ENCODE measurements around the gene FOXN3.

The FOXN3 gene

GRCh38 chr14:89359477-89360222, 57.4 kb downstream of the FOXN3 start:
- DNase-seq (ENCODE audit: low spot score), result no peak

DNA sequence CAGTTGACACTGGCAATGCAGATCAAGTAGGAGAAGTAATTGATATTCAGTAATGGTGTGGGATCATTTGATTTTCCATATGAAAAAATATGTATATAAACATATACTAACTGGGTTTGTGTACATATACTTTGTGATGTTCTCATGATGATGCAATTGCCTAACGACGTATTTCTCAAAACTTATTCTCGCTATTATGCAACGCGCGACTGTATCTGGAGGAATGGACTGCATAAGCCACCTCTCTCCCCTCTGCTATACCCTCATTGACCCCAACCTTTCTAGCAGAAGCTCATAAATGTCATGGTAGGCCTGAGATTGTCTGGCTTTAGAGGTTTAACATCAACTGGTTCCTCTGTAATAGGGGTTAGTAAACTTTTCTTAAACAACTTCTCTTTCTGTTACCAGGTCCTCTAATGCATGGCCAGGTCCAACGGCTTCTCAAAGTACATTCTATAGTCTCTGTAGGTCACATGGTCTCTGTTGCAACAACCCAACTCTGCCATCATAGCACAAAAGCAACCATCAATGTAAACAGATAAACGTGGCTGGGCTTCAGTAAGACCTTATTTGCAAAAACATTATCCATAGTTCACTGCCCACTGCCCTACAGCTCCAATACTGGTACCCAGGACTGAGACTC, 59.3 kb downstream of the FOXN3 start:
- no peak for DNase-seq (ENCODE audit: low spot score)

DNA sequence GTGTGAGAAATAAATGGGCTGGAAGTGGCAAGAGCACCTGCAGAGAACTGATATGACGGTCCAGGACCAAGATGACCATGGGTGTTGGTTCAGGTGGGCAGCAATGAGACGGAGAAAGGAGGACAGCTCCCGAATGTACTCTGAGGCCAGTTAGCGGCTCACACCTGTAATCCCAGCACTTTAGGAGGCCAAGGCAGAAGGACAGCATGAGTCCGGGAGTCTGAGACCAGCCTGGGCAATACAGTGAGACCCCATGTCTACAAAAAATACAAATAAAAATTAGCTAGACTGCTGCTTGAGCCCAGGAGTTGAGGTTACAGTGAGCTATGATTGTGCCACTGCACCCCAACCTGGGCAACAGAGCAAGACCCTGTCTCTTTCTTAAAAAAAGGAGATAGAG, 60.1 kb downstream of the FOXN3 start:
- DNase-seq (ENCODE audit: low spot score), result no peak

- no peak for DNase-seq (ENCODE audit: low spot score)
These were observed 60.5 kb downstream of the FOXN3 start for GRCh38 chr14:89356496-89356895.

DNA sequence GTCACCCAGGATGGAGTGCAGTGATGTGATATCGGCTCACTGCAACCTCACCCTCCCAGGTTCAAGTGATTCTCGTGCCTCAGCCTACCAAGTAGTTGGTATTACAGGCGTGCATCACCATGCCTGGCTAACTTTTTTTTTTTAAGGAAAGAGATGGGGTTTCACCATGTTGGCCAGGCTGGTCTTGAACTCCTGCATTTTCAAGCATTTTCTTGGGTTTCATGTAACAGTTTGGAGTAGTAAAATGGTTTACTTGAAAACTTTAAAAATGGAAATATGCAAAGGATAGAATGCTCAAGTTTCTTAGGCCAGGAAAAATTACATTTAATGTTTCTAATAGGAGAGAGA, 63.3 kb downstream of the FOXN3 start:
- DNase-seq (ENCODE audit: low spot score), result no peak

- DNase-seq (ENCODE audit: low spot score), result no peak
These were observed 63.9 kb downstream of the FOXN3 start for GRCh38 chr14:89352976-89353765.

DNA sequence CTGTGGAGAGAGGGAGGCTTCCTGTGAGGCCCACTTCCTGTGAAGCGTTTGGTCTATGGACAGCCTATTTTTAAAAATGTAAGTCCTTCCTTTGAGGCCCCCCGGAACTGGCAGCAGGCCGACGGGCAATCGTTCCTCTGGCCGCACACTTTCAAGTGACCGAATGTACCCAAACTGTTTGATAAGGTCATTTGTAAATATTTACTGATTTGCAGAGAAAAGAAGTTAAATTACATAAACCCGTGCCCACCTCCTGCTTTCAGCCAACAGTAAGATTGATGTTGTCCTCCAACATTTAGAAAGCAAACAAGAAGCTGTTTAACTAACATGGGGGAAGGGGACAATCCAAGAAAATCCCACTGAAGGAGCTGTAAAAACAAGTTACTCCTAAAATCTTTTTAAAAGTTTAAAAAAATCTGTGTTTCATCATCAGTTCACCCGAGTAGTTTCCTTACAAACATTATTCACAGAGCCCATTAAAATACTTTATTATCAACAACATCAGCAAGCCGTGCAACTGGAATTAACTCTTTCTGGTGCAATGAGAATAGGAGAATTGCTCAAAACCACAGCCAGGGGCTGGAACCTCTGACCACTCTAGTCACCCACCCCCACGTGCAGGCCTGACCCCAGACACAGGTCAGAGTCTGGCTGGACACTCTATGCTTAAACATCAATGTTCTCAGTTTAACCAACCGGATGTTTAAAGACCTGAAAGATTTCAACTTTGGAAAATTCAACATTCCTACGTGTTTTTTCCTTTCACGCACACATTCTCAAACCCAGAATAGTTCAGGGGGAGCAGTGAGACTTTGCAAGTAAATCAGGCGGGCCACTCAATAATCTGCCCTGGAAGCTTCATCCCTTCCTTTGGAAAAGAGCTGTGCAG, 65.3 kb downstream of the FOXN3 start:
- DNase-seq (ENCODE audit: low spot score), result no peak

DNA sequence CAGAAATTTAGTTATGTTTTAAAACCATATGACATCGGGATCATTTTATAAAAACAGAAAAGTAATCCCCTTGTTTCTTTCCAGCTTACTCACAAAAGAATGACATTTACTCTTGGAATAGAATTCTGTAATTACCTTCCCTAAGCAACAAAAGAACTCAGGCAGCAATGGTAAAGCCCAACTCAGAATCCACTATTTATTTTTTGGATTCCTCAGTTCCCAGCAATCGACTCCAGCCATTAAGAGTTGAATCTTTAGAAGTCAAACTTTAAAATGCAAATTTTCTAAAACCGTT, 65.9 kb downstream of the FOXN3 start:
- no peak for DNase-seq (ENCODE audit: low spot score)

- no peak for DNase-seq (ENCODE audit: low spot score)
These were observed 66.9 kb downstream of the FOXN3 start for GRCh38 chr14:89350152-89350551.

- peak; percentile 94 for DNase-seq (ENCODE audit: low spot score)
These were observed 67.6 kb downstream of the FOXN3 start for GRCh38 chr14:89349171-89350008.

GRCh38 chr14:89348722-89349121, 68.3 kb downstream of the FOXN3 start:
- DNase-seq (ENCODE audit: low spot score), result no peak

DNA sequence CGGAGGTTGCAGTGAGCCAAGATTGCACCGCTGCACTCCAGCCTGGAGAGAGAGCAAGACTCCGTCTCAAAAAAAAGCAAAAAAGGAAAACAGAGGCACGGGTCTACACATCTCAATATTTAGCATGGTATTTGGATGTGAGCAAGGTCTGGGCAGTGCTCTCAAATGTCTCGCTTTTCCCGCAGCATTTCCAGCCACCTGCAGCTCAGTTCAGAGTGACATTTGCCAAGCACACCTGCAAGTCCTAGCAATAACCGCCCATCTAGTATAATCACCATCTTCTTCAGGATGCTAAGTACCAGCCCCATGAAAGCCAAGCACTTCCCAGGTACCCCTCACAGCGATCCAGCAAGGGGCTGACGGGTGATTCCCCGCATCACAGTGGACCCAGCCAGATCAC, 69.1 kb downstream of the FOXN3 start:
- DNase-seq (ENCODE audit: low spot score), result no peak

- DNase-seq (ENCODE audit: low spot score), result no peak
These were observed 72.1 kb downstream of the FOXN3 start for GRCh38 chr14:89344920-89345254.

GRCh38 chr14:89343356-89343755, 73.7 kb downstream of the FOXN3 start:
- no peak for DNase-seq (ENCODE audit: low spot score)

- no peak for DNase-seq (ENCODE audit: low spot score)
These were observed 75.0 kb downstream of the FOXN3 start for GRCh38 chr14:89342049-89342448.

DNA sequence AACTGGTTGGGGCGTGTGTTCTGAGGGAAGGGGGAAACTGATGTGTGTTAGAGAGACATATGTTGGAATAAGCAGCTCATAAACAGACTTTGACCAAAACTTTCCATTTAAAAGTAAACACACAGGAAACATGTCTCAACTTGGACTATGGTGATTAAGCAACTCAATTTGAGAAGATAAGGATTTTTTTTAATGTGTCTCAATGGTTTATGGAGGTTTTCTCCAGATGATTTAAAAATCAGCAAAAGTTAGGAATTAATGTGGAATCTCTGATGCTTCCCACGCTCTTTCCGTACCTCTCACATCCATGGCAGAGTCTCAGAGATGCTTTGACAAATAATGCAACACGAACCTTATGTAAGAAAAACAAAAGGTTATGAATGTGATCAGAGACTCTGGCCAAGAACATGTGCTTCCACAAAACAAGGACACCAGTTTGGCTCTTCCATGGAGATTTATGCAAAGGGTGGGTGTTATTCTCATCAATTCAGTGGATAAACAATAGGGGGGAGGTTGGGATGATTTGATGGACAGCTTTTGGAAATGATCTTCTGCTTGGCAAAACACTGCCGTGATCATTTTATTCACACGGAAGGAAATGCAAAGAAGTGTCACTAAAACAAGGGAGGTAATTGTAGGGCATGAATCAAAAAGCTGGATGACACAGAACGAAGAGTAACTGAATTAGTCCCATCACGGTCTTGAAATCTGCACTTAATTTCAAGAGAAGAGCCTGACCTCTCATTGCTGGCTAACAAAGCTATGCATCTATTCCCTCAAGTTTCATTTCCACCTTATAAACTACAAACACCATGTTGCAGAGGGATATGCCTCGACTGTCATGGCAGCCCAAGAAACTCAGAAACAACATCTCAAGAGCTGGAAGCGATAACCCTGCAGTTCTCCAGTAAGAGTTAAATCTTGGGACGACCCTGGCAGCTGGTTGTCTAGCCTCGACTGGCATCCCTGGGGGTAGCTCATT, 76.5 kb downstream of the FOXN3 start:
- no peak for DNase-seq (ENCODE audit: low spot score)

GRCh38 chr14:89339579-89339978, 77.5 kb downstream of the FOXN3 start:
- DNase-seq (ENCODE audit: low spot score), result no peak

- no peak for DNase-seq (ENCODE audit: low spot score)
These were observed 77.9 kb downstream of the FOXN3 start for GRCh38 chr14:89339158-89339557.

DNA sequence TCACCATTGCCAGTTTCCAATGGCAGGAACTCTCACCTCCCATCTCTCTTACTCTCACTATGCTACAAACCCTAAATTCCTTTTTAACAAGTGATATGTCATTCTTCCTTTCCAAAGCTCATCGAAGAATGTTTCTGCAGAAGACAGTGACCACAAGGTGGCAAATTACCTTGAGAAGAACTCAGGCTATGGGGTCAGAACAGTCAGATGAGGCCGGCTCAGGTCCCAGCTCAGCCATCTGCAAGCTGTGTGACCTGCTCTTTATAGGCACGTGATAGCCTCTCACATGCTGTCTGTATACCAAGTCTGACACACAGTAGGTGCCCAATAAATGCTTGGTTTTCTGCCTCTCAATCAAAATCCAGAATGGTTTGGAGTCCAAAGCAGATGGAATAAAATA, 80.7 kb downstream of the FOXN3 start:
- DNase-seq (ENCODE audit: low spot score), result no peak

DNA sequence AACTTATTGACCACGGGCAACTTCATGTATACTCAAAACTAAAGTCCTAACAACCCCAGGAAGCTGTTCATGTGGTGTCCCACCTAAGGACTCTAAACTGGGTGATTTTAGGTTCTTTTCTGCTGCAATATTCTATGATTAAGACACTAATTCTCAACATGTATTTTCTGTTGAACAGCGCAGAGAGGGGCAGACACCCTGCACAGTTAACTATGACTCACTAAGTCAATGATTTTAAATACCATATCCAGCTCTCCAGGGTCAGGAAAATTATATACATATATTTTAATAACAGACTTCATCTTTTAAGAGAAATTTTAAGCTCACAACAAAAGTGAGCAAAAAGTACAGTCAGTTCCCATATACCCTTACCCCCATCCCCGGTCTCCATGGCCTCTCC, 85.0 kb downstream of the FOXN3 start:
- DNase-seq (ENCODE audit: low spot score), result no peak
